ENCODE measurements around the gene PDZD7. TPM values are rescaled to one million over a fixed set of nuclear protein-coding genes. Genes with fewer than 3 reads are reported as not detected.

Gene PDZD7
- total and polyA plus RNA-seq, 2 of the 8 experiments (the other 6 are each of a cell fraction or from before 2014, with no cell fraction given), result 0.88 to 1.6 TPM

GRCh38 chr10:101021239-101021638 is 9.7 kb downstream of the PDZD7 start (continued):
- TF ChIP-seq MAX (IDR thresholded peaks at IDR 0.05), result no peak

All from H1 (cell line).